HG03520 (cell line): ENCODE measurements around the gene ST3GAL2.
"Not testable (repeated sequence)": the region's sequence is repeated elsewhere in the genome, so short reads cannot be mapped to it uniquely, and the experiment has no call there.

Experiments
- ATAC-seq: cut with Tn5 transposase; IDR thresholded peaks from one replicate; pipeline ENCODE4 v1.9.1; 2021; ENCODE audit warnings: mild to moderate bottlenecking, moderate library complexity; ENCODE audit not compliant: unreplicated experiment

Gene ST3GAL2

DNA sequence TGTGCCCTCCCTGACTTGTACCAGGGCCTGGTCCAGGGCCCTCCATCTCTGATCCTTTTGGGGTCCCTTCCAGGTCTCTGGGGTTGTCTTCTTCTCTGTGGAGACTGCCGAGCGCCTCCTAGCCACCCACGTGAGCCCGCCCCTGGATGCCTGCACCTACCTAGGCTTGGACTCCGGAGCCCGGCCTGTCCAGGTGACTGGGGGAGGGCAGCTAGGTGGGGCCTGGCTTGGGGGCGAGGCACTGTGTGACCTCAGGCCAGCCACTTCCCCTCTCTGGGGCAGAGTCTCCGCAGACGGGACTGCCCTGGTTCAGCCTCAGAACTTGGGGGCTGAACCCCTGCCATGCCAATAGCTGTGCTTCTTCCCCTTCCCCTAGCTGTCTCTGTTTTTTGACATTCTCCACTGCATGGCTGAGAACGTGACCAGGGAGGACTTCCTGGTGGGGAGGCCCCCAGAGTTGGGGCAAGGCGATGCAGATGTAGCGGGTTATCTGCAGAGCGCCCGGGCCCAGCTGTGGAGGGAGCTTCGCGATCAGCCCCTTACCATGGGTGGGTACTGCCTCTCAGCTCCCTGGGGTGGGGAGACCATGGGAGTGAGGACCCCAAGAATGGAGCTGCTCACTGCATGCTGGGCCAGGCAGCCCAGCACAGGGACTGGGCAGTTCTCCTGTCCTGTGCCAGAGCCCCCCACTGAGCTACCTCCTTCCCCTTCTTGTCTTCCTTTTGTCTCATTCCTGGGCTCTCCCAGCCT is 30.1 kb upstream of the ST3GAL2 start:
- ATAC-seq, result no peak

- no peak for ATAC-seq
These were observed 28.7 kb upstream of the ST3GAL2 start for GRCh38 chr16:70467608-70468007.

DNA sequence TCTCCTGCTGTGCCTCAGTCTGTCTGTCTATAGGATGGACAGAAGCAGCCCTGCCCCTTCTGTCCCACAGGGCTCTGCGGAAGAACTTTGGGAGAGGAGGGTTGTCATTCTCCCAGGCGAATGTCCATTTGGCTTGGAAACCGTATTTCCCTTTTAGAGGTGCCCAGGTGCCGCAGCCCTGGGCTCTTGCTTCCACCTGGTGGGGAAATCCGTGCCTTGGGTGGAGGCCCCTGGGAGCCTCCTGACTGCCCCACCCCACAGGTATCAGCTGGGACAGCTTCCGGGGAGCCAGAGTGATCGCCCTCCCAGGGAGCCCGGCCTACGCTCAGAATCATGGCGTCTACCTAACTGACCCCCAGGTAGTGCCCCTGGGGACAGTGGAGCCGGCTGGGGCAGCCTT is 28.2 kb upstream of the ST3GAL2 start:
- no peak for ATAC-seq

- no peak for ATAC-seq
These were observed 27.8 kb upstream of the ST3GAL2 start for GRCh38 chr16:70466805-70467076.

GRCh38 chr16:70465999-70466804 is 27.3 kb upstream of the ST3GAL2 start:
- ATAC-seq, result no peak

GRCh38 chr16:70463235-70463634 is 24.3 kb upstream of the ST3GAL2 start:
- ATAC-seq, result no peak

DNA sequence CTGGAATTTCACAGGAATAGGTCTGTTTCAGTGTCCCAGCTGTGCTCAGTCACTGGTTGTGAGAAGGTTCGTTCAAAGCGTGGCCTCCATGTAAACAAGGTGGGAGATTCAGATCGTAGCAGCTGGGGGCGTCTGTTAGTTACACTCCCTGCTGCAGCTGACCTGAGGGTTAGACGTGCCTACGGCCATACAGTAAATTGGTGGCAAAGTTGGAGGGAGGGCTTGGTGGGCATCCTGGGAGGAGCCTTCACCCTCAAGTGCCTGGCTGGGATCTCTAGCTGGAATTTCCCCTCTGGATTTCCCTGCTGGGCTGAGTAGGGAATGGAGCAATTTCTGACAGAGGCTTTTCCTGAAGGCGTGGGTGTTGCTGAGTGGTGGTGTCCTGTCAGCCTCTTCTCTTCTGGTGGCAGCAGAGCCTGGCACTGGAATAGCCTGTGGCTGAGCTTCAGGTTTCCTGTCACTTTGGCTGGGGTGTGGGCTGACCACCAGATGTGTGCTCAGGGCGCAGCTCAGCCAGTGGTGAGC is 21.9 kb upstream of the ST3GAL2 start:
- ATAC-seq, result no peak

DNA sequence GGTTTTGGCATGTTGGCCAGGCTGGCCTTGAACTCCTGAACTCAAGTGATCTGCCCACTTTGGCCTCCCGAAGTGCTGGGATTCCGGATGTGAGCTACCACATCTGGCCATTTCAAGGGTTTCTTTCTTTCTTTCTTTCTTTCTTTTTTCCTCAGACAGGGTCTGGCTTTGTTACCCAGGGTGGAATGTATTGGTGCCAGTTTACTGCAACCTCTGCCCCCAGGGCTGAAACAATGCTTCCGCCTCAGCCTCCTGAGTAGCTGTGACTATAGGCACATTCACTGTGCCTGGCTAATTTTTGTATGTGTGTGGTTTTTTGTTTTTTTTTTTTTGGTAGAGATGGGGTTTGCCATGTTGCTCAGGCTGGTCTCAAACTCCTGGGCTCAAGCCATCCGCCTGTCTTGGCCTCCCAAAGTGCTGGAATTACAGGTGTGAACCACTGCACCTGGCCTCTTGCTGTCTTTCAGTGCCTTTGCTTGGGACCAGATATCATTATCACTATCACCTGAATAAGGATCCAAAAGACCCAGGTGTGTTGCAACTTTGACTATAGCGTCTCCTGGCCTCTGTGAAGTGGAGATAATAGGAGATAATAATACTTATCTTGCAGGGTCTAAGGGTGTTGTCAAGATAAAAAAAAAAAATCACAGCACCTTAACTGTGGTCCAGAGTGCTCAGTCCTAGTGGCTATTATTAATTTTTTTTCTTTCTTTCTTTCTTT is 18.7 kb upstream of the ST3GAL2 start:
- no peak for ATAC-seq

- no peak for ATAC-seq
These were observed 17.0 kb upstream of the ST3GAL2 start for GRCh38 chr16:70455910-70456309.

DNA sequence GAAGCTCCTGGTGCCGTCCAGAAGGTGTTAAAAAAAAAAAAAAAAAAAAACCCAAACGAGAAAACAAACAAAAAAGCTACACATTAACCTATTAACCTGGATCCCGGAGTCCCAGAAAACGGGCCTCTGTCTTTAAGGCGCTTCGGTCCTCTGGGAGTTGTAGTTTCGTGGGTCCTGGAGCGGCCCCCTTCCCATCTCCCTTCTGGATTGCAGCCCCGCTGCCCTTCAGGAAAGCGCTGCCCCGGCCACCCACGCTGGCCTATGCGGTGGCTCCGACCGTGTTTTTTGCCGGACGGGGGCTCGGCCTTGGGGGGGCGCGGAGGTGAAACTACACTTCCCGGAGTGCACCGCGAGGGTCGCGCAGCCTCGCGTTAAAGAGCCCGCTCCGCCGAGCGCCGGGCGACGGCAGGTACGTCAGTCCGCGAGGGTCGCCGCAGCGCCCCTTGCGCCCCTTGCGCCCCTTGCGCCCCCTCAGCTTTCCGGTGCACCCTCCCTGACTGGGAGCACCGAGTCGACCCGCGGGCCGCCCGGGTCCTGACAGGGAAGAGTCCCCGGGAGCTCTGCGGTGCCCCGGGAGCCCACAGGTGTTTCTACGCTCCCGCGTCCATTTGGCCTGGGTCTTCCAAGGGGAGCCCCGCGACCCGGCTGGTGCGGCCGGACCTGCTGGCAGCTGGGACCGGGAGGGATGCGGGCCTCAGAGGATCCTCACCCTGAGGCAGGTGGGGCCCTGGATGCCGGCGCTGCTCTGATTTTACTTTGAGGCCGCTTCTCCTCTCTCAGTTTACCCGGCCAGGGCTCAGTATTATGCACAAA is 15.5 kb upstream of the ST3GAL2 start, which contains the start of gene FCSK:
TSS of gene FCSK (plus strand) at position 374 of the 813 bp plus-strand sequence. CDS start 8,596 bp downstream, outside the sequence.
- peak; percentile 74 for ATAC-seq

DNA sequence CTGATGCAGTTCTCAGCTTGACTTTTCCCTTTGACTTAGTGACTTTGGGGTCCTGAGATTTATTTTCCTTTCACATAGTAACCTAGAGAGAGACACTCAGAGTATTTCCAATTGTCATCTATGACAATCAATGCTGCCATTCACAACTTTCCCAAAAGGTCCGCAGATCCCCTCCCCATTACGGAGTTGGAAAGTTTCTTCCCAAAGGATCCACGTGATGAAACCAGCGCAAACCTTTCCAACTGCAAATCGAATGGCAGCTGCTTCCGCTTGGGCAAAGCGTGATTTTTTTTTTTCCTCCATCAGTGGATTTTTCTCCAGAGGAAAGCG is 15.0 kb upstream of the ST3GAL2 start:
- no peak for ATAC-seq

- ATAC-seq, result no peak
These were observed 14.4 kb upstream of the ST3GAL2 start for GRCh38 chr16:70453117-70453891.

DNA sequence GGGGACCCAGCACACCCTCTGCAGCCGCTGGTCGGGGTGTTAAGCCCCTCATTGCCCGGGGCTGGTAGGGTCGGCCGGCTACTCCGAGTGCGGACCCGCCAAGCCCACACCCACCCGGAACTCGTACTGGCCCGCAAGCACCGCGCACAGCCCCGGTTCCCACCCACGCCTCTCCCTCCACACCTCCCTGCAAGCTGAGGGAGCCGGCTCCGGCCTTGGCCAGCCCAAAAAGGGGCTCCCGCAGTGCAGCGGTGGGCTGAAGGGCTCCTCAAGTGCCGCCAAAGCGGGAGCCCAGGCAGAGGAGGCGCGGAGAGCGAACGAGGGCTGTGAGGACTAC is 12.1 kb upstream of the ST3GAL2 start:
- ATAC-seq, result not testable (repeated sequence)

DNA sequence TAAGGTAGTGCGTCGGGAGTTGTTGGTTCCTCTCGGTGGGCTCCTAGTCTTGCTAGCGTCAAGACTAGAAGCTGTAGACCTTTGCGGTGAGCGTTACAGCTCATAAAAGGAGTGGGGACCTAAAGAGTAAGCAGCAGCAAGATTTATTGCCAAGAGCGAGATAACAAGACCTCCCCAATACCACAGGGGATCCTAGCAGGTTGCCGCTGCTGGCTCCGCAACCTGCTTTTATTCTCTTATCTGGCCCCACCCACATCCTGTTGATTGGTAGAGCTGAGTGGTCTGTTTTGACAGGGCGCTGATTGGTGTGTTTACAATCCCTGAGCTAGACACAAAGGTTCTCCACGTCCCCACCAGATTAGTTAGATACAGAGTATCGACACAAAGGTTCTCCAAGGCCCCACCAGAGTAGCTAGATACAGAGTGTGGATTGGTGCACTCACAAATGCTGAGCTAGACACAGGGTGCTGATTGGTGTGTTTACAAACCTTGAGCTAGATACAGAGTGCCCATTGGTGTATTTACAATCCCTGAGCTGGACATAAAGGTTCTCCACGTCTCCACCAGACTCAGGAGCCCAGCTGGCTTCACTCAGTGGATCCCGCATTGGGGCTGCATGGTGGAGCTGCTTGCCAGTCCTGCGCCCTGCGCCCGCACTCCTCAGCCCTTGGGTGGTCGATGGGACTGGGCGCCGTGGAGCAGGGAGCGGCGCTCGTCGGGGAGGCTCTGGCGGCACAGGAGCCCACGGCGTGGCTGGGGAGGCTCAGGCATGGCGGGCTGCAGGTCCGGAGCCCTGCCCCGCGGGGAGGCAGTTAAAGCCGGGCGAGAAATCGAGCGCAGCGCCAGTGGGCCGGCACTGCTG is 11.5 kb upstream of the ST3GAL2 start:
- not testable (repeated sequence) for ATAC-seq

DNA sequence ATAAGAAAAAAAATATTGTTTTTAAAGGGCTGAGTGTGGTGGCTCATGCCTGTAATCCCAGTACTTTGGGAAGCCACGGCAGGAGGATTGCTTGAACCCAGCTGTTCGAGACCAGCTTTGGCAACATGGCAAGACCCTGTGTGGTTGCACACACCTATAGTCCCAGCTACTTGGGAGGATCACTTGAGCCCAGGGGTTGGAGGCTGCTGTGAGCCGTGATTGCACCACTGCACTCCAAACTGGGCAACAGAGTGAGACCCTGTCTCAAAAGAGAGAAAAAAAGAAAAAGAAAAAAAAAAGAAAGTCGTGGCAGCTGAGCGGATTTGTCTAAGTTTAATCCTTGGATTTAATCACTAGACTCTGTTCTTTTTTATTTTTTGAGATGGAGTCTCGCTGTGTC is 9.2 kb upstream of the ST3GAL2 start:
- ATAC-seq, result no peak

GRCh38 chr16:70444249-70445063 is 5.6 kb upstream of the ST3GAL2 start:
- ATAC-seq, result no peak

GRCh38 chr16:70442344-70442743 is 3.4 kb upstream of the ST3GAL2 start:
- ATAC-seq, result no peak

GRCh38 chr16:70441406-70441990 is 2.6 kb upstream of the ST3GAL2 start:
- ATAC-seq, result no peak
